ENCODE data around the gene OR5B3. TPM values are rescaled to one million over a fixed set of nuclear protein-coding genes. Genes with fewer than 3 reads are reported as not detected.

The OR5B3 gene
- total RNA-seq, 2 experiments from 2014 or later, result not detected

- Mint-ChIP-seq H3K27ac (no peak overlapping the region), H3K4me1 (ENCODE audit: low read depth) (no peaks in the 10 kb centered on the region), H3K27me3 (ENCODE audit: low read depth) (no peaks in the 10 kb centered on the region), H3K4me3 (no peak overlapping the region), H3K9me3 (ENCODE audit: insufficient read depth) (peaks cover 5% of the 10 kb centered on the region), H3K36me3 (ENCODE audit: low read depth) (no peaks in the 10 kb centered on the region)
- ATAC-seq, result no peak
- DNase-seq, result no peak
- ChIA-PET CTCF (no interaction called here), POLR2A (no interaction called here)
Observed at GRCh38 chr11:58392746-58393145, 13.9 kb downstream of the OR5B3 start.

- Mint-ChIP-seq H3K9me3 (ENCODE audit: insufficient read depth) (peaks cover 5% of the 10 kb centered on the region), H3K27ac (no peak overlapping the region), H3K4me1 (ENCODE audit: low read depth) (no peaks in the 10 kb centered on the region), H3K27me3 (ENCODE audit: low read depth) (no peaks in the 10 kb centered on the region), H3K4me3 (no peak overlapping the region), H3K36me3 (ENCODE audit: low read depth) (no peaks in the 10 kb centered on the region)
- ChIA-PET POLR2A (no interaction called here), CTCF (no interaction called here)
- ATAC-seq (no peak), DNase-seq (no peak)
Observed at GRCh38 chr11:58391879-58392278, 14.8 kb downstream of the OR5B3 start.

- CTCF ChIA-PET, result no interaction called here
- DNase-seq (no peak), ATAC-seq (no peak)
- H3K4me3 Mint-ChIP-seq, result no peak overlapping the region
- no peaks in the 10 kb centered on the region for H3K27me3 Mint-ChIP-seq (ENCODE audit: low read depth)
- no peak overlapping the region for H3K27ac Mint-ChIP-seq
- H3K4me1 Mint-ChIP-seq (ENCODE audit: low read depth), result no peaks in the 10 kb centered on the region
- no peaks in the 10 kb centered on the region for H3K36me3 Mint-ChIP-seq (ENCODE audit: low read depth)
- peaks cover 5% of the 10 kb centered on the region for H3K9me3 Mint-ChIP-seq (ENCODE audit: insufficient read depth)
- POLR2A ChIA-PET, result no interaction called here
Observed at GRCh38 chr11:58390551-58391063, 16.1 kb downstream of the OR5B3 start.

DNA sequence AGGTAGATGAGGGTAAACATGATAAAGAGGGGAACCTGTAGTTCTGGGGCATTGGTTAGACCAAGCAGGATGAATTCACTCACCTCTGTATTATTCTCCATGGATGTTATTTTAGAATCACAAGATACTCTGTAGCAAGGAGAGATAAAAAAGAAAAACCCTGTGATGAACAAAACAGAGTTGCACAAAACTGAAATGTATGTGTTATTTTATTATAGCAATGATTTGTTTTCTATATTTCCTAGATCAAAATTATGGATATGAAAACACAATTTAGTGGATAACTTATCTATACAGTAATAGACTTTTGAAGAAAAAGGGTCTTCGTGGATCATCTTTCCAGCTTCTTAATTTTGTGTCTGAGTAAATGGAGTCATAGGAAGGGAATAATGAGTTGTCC is 47.7 kb downstream of the OR5B3 start, which contains the start of gene OR5B17:
OR5B17 (minus strand) TSS at position 101 of the 400 bp plus-strand sequence; CDS start at position 101, 0 bp downstream.
- H3K27ac Mint-ChIP-seq, result no peak within 1 kb of the TSS
- ChIA-PET CTCF (no interaction called here), POLR2A (no interaction called here)
- H3K27me3 Mint-ChIP-seq (ENCODE audit: low read depth), result peaks cover 8% of the 10 kb centered on the region
- DNase-seq (no peak), ATAC-seq (no peak)
- H3K4me1 Mint-ChIP-seq (ENCODE audit: low read depth), result no peaks in the 10 kb centered on the region
- no peak within 1 kb of the TSS for H3K4me3 Mint-ChIP-seq
- no peaks in the 10 kb centered on the region for H3K36me3 Mint-ChIP-seq (ENCODE audit: low read depth)
- H3K9me3 Mint-ChIP-seq (ENCODE audit: insufficient read depth), result no peaks in the 10 kb centered on the region

DNA sequence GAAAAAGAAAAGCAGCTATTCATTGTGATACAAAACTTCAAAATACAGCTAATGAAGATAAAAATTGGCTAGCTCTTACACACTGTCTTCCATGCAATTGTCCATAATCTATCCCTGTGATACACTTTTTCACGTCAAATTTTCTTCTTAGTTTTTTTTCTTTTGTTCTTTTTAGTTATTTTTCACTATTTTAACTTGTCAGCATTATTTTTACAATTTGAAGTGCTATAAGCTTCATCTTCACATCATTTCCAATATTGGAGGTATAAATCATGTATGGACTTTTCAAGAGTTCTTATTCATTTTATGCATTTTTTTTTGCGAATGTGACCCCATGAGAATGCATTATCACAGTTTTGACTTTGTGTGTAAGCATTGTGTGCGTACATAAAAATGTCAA is 51.9 kb downstream of the OR5B3 start:
- ChIA-PET POLR2A (interaction anchor here (0.6 kb wide), 1 partner anchor 732 kb away, joined by 3 read pairs; no protein-coding TSS in a partner anchor), CTCF (no interaction called here)
- no peak for ATAC-seq
- no peak overlapping the region for H3K4me3 Mint-ChIP-seq
- H3K27me3 Mint-ChIP-seq (ENCODE audit: low read depth), result peaks cover 2% of the 10 kb centered on the region
- no peaks in the 10 kb centered on the region for H3K36me3 Mint-ChIP-seq (ENCODE audit: low read depth)
- H3K27ac Mint-ChIP-seq, result no peak overlapping the region
- DNase-seq, result no peak
- no peaks in the 10 kb centered on the region for H3K9me3 Mint-ChIP-seq (ENCODE audit: insufficient read depth)
- H3K4me1 Mint-ChIP-seq (ENCODE audit: low read depth), result no peaks in the 10 kb centered on the region

Other genes with a start within 250 kb of the OR5B3 start
- not detected for gene OR9Q2, start 217.8 kb downstream of the OR5B3 start, total RNA-seq
- gene OR1S2, start 202.7 kb downstream of the OR5B3 start, total RNA-seq, result not detected
- gene OR1S1, start 194.2 kb downstream of the OR5B3 start, total RNA-seq, result not detected
- not detected for gene OR10Q1, start 178.0 kb downstream of the OR5B3 start, total RNA-seq
- not detected for gene OR10W1, start 138.6 kb downstream of the OR5B3 start, total RNA-seq
- not detected for gene OR5B17, start 47.8 kb downstream of the OR5B3 start, total RNA-seq
- gene OR5B2, start 21.2 kb upstream of the OR5B3 start, total RNA-seq, result not detected
- not detected for gene OR5B12, start 35.4 kb upstream of the OR5B3 start, total RNA-seq
- under 1 TPM; 0.26 to 0.40 TPM for gene OR5B21, start 101.2 kb upstream of the OR5B3 start, total RNA-seq
- 100 to 1,000 TPM; 159 to 169 TPM for gene LPXN, start 169.0 kb upstream of the OR5B3 start, total RNA-seq
- 10 to 100 TPM; 59.9 to 60.1 TPM for gene ZFP91, start 172.2 kb upstream of the OR5B3 start, total RNA-seq
- gene CNTF, start 215.8 kb upstream of the OR5B3 start, total RNA-seq, result 1 to 10 TPM; 2.8 to 4.2 TPM

Data from activated CD8-positive, alpha-beta T cell treated with anti-CD3 and anti-CD28 coated beads, Interleukin-2, amount 10 ng/mL, durations not matched to agents 7 days and 5 days (primary cell).